Kidney (tissue), 14 donors: Measurements from ENCODE around the gene SLU7. TPM values are rescaled to one million over a fixed set of nuclear protein-coding genes. Genes with fewer than 3 reads are reported as not detected.

ENCODE experiments used
- DNase-seq, 5 donors: peaks; one replicate each; pipeline ENCODE4 v3.0.0-alpha.2; 2013 to 2020
- FAIRE-seq: peaks from 2 replicates; lab custom pipeline; 2012; peaks lifted over from hg19 to GRCh38; lab: Jason Lieb, UNC
- H3K27ac ChIP-seq, 2 donors: one replicate each; pipeline ENCODE4 v1.7.0; 2013; ENCODE audit warnings: low read depth in 2 of 2, low read length in 2 of 2, inconsistent platforms in 1 of 2
- H3K27me3 ChIP-seq: one replicate; pipeline ENCODE4 v1.7.1; 2013; ENCODE audit warnings: low read length, inconsistent platforms; ENCODE audit not compliant: control insufficient read depth, insufficient read depth
- H3K36me3 ChIP-seq, 3 donors: one replicate each; pipeline versions ENCODE4 v1.7.0 to v1.7.1; 2013; ENCODE audit warnings: low read length in 3 of 3, control low read depth in 1 of 3, inconsistent platforms in 1 of 3; ENCODE audit not compliant: insufficient read depth in 3 of 3, control insufficient read depth in 2 of 3
- H3K4me1 ChIP-seq, 3 donors: one replicate each; pipeline versions ENCODE4 v1.7.0 to v1.7.1; 2013; ENCODE audit warnings: low read length in 3 of 3, inconsistent platforms in 1 of 3, low read depth in 1 of 3; ENCODE audit not compliant: control insufficient read depth in 2 of 3, insufficient read depth in 2 of 3
- H3K4me3 ChIP-seq, 3 donors: one replicate each; pipeline versions ENCODE4 v1.7.0 to v1.8.1; 2013; ENCODE audit warnings: low read length in 3 of 3, control low read depth in 1 of 3, inconsistent platforms in 1 of 3
- H3K9ac ChIP-seq, 3 donors: one replicate each; pipeline versions ENCODE4 v1.7.0 to v1.7.1; 2013; ENCODE audit warnings: low read length in 3 of 3, control low read depth in 1 of 3, inconsistent platforms in 1 of 3
- H3K9me3 ChIP-seq, 3 donors: one replicate each; pipeline versions ENCODE4 v1.7.0 to v1.7.1; 2013; ENCODE audit warnings: low read length in 3 of 3, control low read depth in 1 of 3, inconsistent platforms in 1 of 3; ENCODE audit not compliant: control insufficient read depth in 2 of 3, insufficient read depth in 1 of 3
- intact Hi-C: fragments of 100-400 bp; cut with DNase I; formaldehyde crosslinking; loops from one replicate; pipeline ENCODE4 v1.11.1; 2022
- polyA plus RNA-seq: library from polyadenylated mRNA; stranded (reverse); fragments of 350-450 nt; fragmentation: Illumina TruSeq; extraction: RNeasy Lipid Tissue Mini Kit (QIAGEN cat#74804); gene quantifications from one replicate; pipeline ENCODE4 v1.2.3, GENCODE V29; 2014; ENCODE audit warnings: low read depth, low replicate concordance; ENCODE audit not compliant: insufficient read depth
- total RNA-seq: library from RNA; stranded (reverse); fragmentation: NEBNext Ultra II Directional; extraction: Animal tissue kit (Norgen Biotek cat#: 25700); gene quantifications from one replicate; pipeline ENCODE4 v1.2.1, GENCODE V29; 2021
- TF ChIP-seq, protein P1 (sequence below): IDR thresholded peaks from 3 replicates; pipeline ENCODE4 v1.5.1; 2012; ENCODE audit warnings: mild to moderate bottlenecking, moderate library complexity, borderline replicate concordance; ENCODE audit not compliant: insufficient read depth; ENCODE audit errors: extremely low read depth
- donor health status: control.
- donor health status: control.
- donor health status: control.
- donor health status: control.
- donor health status: control.
- donor health status: DM: yes; HTN: yes; CAD: no.
- donor health status: Normal renal cell carcinoma (clear cell type).

The SLU7 gene
- total and polyA plus RNA-seq, 2 donors from 2014 or later, result 41.7 to 56.9 TPM

DNA sequence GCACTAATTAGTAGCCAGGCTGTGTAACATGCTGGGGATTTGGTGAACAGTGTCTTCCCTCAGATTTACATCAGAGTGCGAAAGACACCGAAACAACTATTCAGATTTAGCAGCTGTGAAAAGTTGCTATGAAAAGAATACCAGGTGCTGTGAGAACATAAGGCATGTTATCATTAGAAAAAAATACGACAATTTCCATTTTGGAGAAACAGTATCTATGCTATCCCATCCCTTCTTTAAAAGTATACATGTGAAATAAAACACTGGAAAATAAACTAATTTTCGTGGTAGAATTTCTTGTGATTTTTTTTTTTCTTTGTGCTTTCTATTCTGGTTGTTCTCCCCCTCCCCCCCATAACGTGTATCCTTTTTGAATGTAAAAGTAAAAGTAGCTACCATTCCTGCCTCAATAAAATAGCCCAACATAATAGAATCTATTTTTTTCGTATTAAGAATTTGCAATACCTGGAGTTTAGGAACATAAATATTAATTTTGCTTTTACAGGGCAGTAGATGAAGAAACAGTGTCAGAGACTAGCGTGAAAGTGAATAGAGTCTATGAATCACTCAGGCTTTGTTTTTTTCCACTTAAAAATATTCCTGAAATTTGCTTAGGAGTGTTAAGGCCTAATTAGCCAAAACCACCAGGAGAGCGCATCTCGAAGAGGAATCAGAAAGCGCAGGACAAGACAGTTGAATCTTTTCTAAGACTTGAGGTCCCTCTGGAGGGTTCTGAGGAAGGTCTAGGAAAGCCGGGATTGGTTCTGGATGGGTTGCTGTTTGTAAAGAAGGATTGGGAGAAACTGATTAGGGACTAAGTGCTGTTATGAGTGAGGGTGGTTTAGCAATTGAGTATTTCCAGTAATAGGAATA, 813 bp upstream of the SLU7 start:
- no peak for FAIRE-seq
- peaks cover 0 to 11% (median 9%) of the 10 kb centered on the region in 3 donors for H3K4me1 ChIP-seq
- H3K36me3 ChIP-seq, result no peaks in the 10 kb centered on the region
- no peak for DNase-seq
- H3K4me3 ChIP-seq, result peak overlapping the region; percentile 96 to 98 (median 96)
- no peaks in the 10 kb centered on the region for H3K27me3 ChIP-seq
- peak overlapping the region; percentile 73 to 94 for H3K27ac ChIP-seq
- intact Hi-C loops, result no loop called here
- no peaks in the 10 kb centered on the region for H3K9me3 ChIP-seq
- H3K9ac ChIP-seq, result peak overlapping the region; percentile 86 to 96 (median 92)
- TF ChIP-seq, protein P1, sequence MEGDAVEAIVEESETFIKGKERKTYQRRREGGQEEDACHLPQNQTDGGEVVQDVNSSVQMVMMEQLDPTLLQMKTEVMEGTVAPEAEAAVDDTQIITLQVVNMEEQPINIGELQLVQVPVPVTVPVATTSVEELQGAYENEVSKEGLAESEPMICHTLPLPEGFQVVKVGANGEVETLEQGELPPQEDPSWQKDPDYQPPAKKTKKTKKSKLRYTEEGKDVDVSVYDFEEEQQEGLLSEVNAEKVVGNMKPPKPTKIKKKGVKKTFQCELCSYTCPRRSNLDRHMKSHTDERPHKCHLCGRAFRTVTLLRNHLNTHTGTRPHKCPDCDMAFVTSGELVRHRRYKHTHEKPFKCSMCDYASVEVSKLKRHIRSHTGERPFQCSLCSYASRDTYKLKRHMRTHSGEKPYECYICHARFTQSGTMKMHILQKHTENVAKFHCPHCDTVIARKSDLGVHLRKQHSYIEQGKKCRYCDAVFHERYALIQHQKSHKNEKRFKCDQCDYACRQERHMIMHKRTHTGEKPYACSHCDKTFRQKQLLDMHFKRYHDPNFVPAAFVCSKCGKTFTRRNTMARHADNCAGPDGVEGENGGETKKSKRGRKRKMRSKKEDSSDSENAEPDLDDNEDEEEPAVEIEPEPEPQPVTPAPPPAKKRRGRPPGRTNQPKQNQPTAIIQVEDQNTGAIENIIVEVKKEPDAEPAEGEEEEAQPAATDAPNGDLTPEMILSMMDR, result no peak

DNA sequence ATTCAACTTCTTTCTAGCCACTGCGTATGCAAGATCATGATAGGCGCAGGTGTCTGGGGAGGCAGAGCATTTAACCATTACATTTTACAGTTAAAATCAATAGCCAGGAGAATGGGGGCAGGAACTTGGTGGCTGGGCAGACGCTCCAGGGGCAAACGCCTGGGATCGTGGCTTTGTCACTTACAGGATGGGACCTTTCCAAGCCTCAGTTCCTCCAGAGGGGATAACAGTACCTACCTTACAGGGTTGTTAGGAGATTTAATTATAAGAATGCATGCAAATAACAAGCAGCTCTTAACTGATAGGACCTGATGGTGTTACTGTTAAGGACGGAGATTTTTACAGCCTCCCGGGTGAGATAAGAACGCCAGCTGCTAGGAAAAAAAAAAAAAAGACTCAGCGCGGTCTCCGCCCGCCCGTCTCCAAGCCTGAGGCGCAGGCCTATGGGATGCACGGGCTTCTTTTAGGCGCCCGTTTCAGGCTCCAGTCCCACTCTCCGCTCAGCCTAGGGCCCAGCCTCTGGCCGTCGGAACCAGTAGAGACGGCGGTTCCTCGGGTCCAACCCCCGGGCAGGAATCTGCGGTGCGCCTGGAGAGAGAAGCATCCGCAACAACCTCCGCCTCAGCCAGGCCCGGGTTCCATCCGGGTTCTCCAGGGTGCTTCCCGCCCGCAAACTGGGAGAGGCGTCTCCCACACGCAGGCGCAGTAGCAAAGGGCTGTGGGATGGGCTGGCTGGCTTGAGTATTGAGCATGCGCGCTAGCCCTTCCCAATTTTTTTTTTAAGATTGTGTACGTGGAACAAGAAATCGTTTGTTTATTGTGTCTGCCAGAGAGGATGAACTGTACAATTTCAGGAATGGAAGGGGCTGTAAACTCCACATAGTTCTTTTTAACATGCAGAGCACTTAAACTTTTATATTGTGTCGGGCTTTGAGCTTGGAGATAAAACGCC, 19.2 kb downstream of the SLU7 start, which contains the start of gene FAM200C:
Gene FAM200C (minus strand): TSS at position 653 of the 952 bp plus-strand sequence. CDS start 4,564 bp downstream, outside the sequence.
- Histone ChIP-seq H3K4me1 (peaks cover 0 to 9% (median 2%) of the 10 kb centered on the region in 3 donors), H3K9me3 (no peaks in the 10 kb centered on the region), H3K27ac (peak within 1 kb of the TSS; percentile 75 to 88), H3K4me3 (peak within 1 kb of the TSS; percentile 89 to 97 (median 89)), H3K27me3 (no peaks in the 10 kb centered on the region), H3K9ac (peak within 1 kb of the TSS; percentile 89 to 97 (median 97)), H3K36me3 (peaks cover 0 to 15% (median 14%) of the 10 kb centered on the region in 3 donors)
- FAIRE-seq (peak; percentile 59), DNase-seq (peak; percentile 95 to 98 (median 97))
- TF ChIP-seq, protein P1, result no peak
- intact Hi-C loops, result no loop called here

DNA sequence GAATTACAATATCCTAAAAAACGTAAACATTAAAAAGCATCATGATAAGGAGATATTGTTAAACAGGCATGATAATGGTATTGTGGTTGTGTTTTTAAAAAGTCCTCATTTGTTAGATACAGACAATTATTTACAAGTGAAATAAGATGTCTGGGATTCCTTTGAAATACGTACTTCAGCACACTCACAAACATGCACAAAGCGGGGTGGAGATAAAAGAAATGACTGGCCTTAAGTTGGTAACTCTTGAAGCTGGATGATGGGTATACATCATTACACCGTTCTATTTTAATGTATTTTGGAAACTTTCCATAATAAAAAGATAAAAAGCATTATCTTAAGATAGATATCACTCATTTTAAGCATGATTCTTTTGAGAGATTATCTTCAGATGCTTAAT, 20.1 kb downstream of the SLU7 start:
- TF ChIP-seq, protein P1, result no peak
- H3K27ac ChIP-seq, result no peak overlapping the region
- no peak for FAIRE-seq
- no peaks in the 10 kb centered on the region for H3K27me3 ChIP-seq
- peak overlapping the region; percentile 10 to 97 (median 89) for H3K9ac ChIP-seq
- H3K9me3 ChIP-seq, result no peaks in the 10 kb centered on the region
- H3K4me3 ChIP-seq, result peak overlapping the region; percentile 4 to 97 (median 89)
- peak in 1 of 5 donors; percentile 36 for DNase-seq
- H3K36me3 ChIP-seq, result peaks cover 0 to 9% (median 7%) of the 10 kb centered on the region in 3 donors
- peaks cover 0 to 9% (median 2%) of the 10 kb centered on the region in 3 donors for H3K4me1 ChIP-seq
- intact Hi-C loops, result no loop called here
